K562 (cell line): ENCODE data around the gene LCA5L. TPM values are rescaled to one million over a fixed set of nuclear protein-coding genes. Genes with fewer than 3 reads are reported as not detected.

Experiments used
- RNF219 ChIP-seq: fragments of 250-450 bp; sonication (Bioruptor Pico); IDR thresholded peaks from 2 replicates; pipeline ENCODE4 v1.5.0; 2022; ENCODE audit warnings: mild to moderate bottlenecking
- RREB1 ChIP-seq: fragments of 250-450 bp; sonication (Bioruptor Pico); IDR thresholded peaks from 2 replicates; pipeline ENCODE4 v1.4.0; 2020
- ZNF134 ChIP-seq: fragments of 250-450 bp; sonication (Bioruptor Pico); conservative IDR thresholded peaks from 2 replicates; pipeline ENCODE4 v1.4.0; 2020
- polyA plus RNA-seq, 8 experiments: library from polyadenylated mRNA; depleted of rRNA in 4 of 8; stranded (reverse) in 5 of 8; unstranded in 3 of 8; fragments of >200 nt; fragmentation: Nextera tagmentation in 2 of 8; fragmentation: Illumina TruSeq in 1 of 8; extraction: Ambion mirVana in 2 of 8; extraction: Trizol in 1 of 8; gene quantifications; 2 replicates each; pipeline versions ENCODE4 v1.2.1 to v1.2.3, GENCODE V29; 2011 to 2014; ENCODE audit warnings: inconsistent platforms in 1 of 8, missing spikeins in 1 of 8
- total RNA-seq, 7 experiments: library from RNA; depleted of rRNA in 6 of 7; stranded (reverse); fragments of >200 nt in 6 of 7; fragmentation: Illumina TruSeq in 2 of 7; extraction: Trizol in 2 of 7; gene quantifications; 2 replicates each; pipeline versions ENCODE4 v1.2.1 to v1.2.3, GENCODE V29; 2011 to 2021; ENCODE audit warnings: low replicate concordance in 1 of 7
- TF ChIP-seq, protein P1 (sequence below), 2 experiments: fragments of 450-650 bp; IDR thresholded peaks; 2 replicates each; pipeline ENCODE4 v1.6.1; 2016; ENCODE audit warnings: mild to moderate bottlenecking in 2 of 2, borderline replicate concordance in 1 of 2, low read depth in 1 of 2, moderate library complexity in 1 of 2
- TF ChIP-seq, protein P2 (sequence below): fragments of 250-450 bp; sonication (Bioruptor Pico); IDR thresholded peaks from 2 replicates; pipeline ENCODE4 v1.4.0; 2020; ENCODE audit warnings: mild to moderate bottlenecking, moderate library complexity, borderline replicate concordance

The LCA5L gene
- total and polyA plus RNA-seq, 9 of the 15 experiments (the other 6 are each of a cell fraction or from before 2014, with no cell fraction given), result 1.8 to 4.9 (median 3.8) TPM

GRCh38 chr21:39451332-39452206 lies 6.0 kb upstream of the LCA5L start, which contains the start of gene SH3BGR (continued):
- TF ChIP-seq, protein P1, sequence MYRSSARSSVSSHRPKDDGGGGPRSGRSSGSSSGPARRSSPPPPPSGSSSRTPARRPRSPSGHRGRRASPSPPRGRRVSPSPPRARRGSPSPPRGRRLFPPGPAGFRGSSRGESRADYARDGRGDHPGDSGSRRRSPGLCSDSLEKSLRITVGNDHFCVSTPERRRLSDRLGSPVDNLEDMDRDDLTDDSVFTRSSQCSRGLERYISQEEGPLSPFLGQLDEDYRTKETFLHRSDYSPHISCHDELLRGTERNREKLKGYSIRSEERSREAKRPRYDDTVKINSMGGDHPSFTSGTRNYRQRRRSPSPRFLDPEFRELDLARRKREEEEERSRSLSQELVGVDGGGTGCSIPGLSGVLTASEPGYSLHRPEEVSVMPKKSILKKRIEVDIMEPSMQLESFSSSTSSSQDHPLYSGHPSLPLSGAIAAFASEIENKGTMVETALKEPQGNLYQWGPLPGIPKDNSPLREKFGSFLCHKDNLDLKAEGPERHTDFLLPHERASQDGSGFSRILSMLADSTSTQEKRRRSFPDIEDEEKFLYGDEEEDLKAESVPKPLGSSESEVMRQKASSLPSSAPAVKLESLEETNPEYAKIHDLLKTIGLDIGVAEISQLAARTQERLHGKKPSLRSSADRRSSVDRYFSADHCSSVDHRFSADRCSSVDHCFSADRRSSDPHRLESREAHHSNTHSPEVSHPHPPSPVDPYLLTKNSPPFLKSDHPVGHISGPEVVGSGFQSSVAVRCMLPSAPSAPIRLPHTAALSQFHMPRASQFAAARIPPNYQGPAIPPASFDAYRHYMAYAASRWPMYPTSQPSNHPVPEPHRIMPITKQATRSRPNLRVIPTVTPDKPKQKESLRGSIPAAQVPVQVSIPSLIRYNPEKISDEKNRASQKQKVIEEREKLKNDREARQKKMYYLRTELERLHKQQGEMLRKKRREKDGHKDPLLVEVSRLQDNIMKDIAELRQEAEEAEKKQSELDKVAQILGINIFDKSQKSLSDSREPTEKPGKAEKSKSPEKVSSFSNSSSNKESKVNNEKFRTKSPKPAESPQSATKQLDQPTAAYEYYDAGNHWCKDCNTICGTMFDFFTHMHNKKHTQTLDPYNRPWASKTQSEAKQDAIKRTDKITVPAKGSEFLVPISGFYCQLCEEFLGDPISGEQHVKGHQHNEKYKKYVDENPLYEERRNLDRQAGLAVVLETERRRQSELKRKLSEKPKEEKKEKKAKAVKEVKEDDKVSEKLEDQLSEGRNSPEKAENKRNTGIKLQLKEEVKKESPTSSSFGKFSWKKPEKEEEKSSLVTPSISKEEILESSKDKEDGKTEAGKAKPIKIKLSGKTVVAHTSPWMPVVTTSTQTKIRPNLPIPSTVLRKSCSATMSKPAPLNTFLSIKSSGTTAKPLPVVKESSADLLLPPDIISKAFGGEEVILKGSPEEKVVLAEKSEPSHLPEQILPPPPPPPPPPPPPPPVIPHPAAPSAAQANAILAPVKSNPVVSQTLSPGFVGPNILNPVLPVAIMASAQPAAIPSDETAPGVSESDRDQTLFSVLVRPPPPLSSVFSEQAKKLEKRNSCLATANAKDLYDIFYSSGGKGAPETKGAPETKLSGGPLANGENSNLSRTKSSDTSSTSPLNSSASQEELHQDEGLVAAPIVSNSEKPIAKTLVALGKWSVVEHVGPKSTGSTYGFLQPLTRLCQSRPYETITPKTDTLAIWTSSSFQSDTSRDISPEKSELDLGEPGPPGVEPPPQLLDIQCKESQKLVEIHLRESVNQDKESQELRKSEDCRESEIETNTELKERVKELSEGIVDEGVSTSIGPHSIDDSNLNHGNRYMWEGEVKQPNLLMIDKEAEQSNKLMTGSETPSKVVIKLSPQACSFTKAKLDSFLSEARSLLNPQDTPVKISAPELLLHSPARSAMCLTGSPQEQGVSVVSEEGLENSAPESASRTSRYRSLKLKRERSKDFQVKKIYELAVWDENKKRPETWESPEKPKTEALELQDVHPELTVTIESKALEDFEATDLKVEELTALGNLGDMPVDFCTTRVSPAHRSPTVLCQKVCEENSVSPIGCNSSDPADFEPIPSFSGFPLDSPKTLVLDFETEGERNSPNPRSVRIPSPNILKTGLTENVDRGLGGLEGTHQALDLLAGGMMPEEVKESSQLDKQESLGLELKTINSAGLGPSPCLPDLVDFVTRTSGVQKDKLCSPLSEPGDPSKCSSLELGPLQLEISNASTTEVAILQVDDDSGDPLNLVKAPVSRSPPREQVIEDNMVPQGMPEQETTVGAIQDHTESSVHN (IDR thresholded peaks at IDR 0.05; ENCODE audit: borderline replicate concordance in 1 of 2, low read depth in 1 of 2), result 0 out of 4 replicates have a peak, but pooled peaks of 1 of the 2 experiments have one; percentile 88
- no peak for TF ChIP-seq ZNF134 (CRISPR knock-in tag)
- TF ChIP-seq RNF219 (CRISPR knock-in tag), result no peak
- TF ChIP-seq, protein P2, sequence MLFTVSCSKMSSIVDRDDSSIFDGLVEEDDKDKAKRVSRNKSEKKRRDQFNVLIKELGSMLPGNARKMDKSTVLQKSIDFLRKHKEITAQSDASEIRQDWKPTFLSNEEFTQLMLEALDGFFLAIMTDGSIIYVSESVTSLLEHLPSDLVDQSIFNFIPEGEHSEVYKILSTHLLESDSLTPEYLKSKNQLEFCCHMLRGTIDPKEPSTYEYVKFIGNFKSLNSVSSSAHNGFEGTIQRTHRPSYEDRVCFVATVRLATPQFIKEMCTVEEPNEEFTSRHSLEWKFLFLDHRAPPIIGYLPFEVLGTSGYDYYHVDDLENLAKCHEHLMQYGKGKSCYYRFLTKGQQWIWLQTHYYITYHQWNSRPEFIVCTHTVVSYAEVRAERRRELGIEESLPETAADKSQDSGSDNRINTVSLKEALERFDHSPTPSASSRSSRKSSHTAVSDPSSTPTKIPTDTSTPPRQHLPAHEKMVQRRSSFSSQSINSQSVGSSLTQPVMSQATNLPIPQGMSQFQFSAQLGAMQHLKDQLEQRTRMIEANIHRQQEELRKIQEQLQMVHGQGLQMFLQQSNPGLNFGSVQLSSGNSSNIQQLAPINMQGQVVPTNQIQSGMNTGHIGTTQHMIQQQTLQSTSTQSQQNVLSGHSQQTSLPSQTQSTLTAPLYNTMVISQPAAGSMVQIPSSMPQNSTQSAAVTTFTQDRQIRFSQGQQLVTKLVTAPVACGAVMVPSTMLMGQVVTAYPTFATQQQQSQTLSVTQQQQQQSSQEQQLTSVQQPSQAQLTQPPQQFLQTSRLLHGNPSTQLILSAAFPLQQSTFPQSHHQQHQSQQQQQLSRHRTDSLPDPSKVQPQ (CRISPR knock-in tag), result no peak
- 0 out of 2 replicates have a peak, but pooled peaks have one; percentile 29 for TF ChIP-seq RREB1 (CRISPR knock-in tag)
